PFSK-1 (cell line): ENCODE data around the gene TSBP1.
A peak's percentile ranks its signal among the peaks of the same experiment; 100 is the strongest.

Experiments
- FOXP2 ChIP-seq: optimal IDR thresholded peaks from 2 replicates; pipeline ENCODE3; 2011; ENCODE audit warnings: borderline replicate concordance, control low read depth, inconsistent platforms; ENCODE audit not compliant: insufficient read depth; ENCODE audit errors: extremely low read length, extremely low read depth
- POLR2AphosphoS5 ChIP-seq: IDR thresholded peaks from 2 replicates; pipeline ENCODE4 v1.6.1; 2012; ENCODE audit warnings: low read depth, mild to moderate bottlenecking, control low read depth, low read length, moderate library complexity
- SIN3A ChIP-seq: IDR thresholded peaks from 2 replicates; pipeline ENCODE4 v1.6.1; 2012; ENCODE audit warnings: mild to moderate bottlenecking, low read length, moderate library complexity, borderline replicate concordance; ENCODE audit not compliant: insufficient read depth
- TAF1 ChIP-seq: IDR thresholded peaks from 2 replicates; pipeline ENCODE4 v1.6.1; 2012; ENCODE audit warnings: low read length, control low read depth, borderline replicate concordance; ENCODE audit not compliant: insufficient read depth
- TF ChIP-seq, protein P1 (sequence below), 2 experiments: IDR thresholded peaks; 2 replicates each; pipeline versions ENCODE4 v1.6.1 to v1.8.0; 2011 to 2012; ENCODE audit warnings: low read depth in 2 of 2, low read length in 2 of 2, control low read depth in 1 of 2, inconsistent platforms in 1 of 2, mild to moderate bottlenecking in 1 of 2, moderate library complexity in 1 of 2; ENCODE audit not compliant: insufficient read depth in 1 of 2

TSBP1 gene

GRCh38 chr6:32254761-32255198 is 116.9 kb downstream of the TSBP1 start:
- TF ChIP-seq SIN3A = no peak
- TF ChIP-seq, protein P1, sequence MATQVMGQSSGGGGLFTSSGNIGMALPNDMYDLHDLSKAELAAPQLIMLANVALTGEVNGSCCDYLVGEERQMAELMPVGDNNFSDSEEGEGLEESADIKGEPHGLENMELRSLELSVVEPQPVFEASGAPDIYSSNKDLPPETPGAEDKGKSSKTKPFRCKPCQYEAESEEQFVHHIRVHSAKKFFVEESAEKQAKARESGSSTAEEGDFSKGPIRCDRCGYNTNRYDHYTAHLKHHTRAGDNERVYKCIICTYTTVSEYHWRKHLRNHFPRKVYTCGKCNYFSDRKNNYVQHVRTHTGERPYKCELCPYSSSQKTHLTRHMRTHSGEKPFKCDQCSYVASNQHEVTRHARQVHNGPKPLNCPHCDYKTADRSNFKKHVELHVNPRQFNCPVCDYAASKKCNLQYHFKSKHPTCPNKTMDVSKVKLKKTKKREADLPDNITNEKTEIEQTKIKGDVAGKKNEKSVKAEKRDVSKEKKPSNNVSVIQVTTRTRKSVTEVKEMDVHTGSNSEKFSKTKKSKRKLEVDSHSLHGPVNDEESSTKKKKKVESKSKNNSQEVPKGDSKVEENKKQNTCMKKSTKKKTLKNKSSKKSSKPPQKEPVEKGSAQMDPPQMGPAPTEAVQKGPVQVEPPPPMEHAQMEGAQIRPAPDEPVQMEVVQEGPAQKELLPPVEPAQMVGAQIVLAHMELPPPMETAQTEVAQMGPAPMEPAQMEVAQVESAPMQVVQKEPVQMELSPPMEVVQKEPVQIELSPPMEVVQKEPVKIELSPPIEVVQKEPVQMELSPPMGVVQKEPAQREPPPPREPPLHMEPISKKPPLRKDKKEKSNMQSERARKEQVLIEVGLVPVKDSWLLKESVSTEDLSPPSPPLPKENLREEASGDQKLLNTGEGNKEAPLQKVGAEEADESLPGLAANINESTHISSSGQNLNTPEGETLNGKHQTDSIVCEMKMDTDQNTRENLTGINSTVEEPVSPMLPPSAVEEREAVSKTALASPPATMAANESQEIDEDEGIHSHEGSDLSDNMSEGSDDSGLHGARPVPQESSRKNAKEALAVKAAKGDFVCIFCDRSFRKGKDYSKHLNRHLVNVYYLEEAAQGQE (IDR thresholded peaks at IDR 0.05; ENCODE audit: insufficient read depth in 1 of 2, low read depth in 2 of 2, low read length in 2 of 2) = no peak
- TF ChIP-seq TAF1 = no peak
- TF ChIP-seq FOXP2 = no peak
- TF ChIP-seq POLR2AphosphoS5 = no peak

DNA sequence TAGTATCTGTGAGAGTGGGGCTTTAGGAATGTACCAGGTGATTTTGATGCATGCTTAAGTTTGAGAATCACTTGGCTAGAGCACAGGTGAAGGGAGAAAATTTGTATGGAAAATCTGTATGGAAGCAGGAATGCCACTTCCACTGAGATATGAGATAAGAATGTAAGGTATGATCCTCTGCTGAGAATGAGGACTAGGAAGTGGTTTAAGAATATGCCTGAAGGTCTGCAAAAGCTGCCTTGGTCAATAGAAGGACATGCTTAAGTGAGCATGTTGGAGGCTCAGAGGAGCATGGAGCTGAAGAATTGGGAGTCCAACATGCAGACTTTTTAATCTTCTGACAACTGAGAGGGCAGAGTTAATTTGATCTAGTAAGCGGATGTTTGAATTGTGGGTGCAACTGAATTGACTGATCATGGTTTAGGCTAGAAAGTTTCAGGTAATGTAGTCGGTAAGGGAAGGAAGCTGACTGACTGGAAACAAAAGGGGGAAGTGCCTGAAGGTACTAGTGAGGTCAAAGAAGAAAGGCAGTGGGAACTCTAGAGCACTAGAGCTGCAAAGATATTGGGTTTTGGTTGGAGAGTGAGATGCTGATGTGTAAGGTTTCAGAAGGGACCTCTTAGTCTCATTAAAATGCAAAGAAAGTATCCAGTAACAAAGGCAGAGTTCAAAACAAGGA is 119.2 kb downstream of the TSBP1 start:
- TF ChIP-seq SIN3A = no peak
- TF ChIP-seq, protein P1 (IDR thresholded peaks at IDR 0.05; ENCODE audit: insufficient read depth in 1 of 2, low read depth in 2 of 2, low read length in 2 of 2) = no peak
- TF ChIP-seq FOXP2 = no peak
- no peak for TF ChIP-seq TAF1
- TF ChIP-seq POLR2AphosphoS5 = no peak

DNA sequence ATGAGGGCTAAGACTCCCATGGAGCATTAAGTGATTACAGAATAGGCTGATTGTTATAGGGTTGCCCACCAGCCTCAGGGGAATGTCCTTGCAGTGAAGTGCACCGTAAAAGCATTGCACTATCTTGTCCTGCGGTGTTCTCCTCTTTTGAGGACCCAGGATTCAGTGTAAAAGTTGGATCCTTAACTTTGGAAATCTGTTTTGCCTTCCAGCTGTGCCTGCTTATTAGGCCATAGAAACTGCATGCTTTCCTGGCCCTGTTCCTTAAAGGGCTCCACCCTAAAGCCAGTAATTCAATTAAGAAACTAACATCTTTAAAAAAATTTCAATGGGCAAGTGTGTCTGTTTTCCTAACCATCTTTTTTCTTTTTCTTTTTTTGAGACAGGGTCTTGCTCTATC is 122.4 kb downstream of the TSBP1 start:
- TF ChIP-seq FOXP2 = no peak
- TF ChIP-seq, protein P1 (IDR thresholded peaks at IDR 0.05; ENCODE audit: insufficient read depth in 1 of 2, low read depth in 2 of 2, low read length in 2 of 2) = no peak
- TF ChIP-seq SIN3A = no peak
- no peak for TF ChIP-seq TAF1
- no peak for TF ChIP-seq POLR2AphosphoS5

DNA sequence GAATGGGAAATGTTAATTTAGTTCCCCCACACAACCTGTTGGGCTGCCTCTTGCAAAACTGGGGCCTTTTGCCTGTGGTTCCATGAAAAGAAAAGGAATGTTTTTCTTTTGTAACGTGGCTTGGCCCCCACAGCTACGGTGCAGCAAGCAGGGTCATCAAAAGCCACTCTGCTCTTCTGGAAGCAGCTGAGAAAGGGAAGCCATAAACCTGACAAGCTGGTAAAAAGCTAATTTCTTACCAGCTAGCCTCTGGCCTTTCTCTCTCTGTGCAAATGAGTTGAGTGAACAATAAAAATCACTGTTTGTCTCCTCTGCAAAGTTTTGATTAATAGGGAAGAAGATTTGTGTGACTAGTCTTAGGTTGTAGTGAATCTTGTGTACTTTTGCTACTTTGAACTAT is 124.3 kb downstream of the TSBP1 start:
- TF ChIP-seq, protein P1 (IDR thresholded peaks at IDR 0.05; ENCODE audit: insufficient read depth in 1 of 2, low read depth in 2 of 2, low read length in 2 of 2) = no peak
- no peak for TF ChIP-seq SIN3A

- TF ChIP-seq FOXP2 = peak; percentile 40
- no peak for TF ChIP-seq POLR2AphosphoS5
These were observed 126.7 kb downstream of the TSBP1 start for GRCh38 chr6:32244946-32245398.
